ENCODE results near the gene ZNF287. TPM values are rescaled to one million over a fixed set of nuclear protein-coding genes. Genes with fewer than 3 reads are reported as not detected.

The ZNF287 gene
- total and polyA plus RNA-seq, 8 donors = 1.8 to 11.7 (median 4.1) TPM

GRCh38 chr17:16589097-16589969 lies 20.3 kb upstream of the ZNF287 start:
- no peaks in the 10 kb centered on the region for H3K27me3 ChIP-seq
- H3K9me3 ChIP-seq = no peaks in the 10 kb centered on the region
- intact Hi-C loops (cut with DNase I; ENCODE audit: low total_unique reads) = no loop called here
- peak in 5 of 7 experiments; percentile 72 to 99 (median 98) for TF ChIP-seq CTCF (IDR thresholded peaks at IDR 0.05)
- TF ChIP-seq EP300 (IDR thresholded peaks at IDR 0.05) = no peak
- no peak for TF ChIP-seq POLR2A (IDR thresholded peaks at IDR 0.05)
- TF ChIP-seq POLR2AphosphoS5 (IDR thresholded peaks at IDR 0.05) = peak; percentile 56 to 89 (median 83)
- peak overlapping the region; percentile 34 to 83 (median 66) for H3K27ac ChIP-seq
- DNase-seq = peak; percentile 94 to 97
- peak overlapping the region; percentile 47 to 71 (median 61) for H3K4me3 ChIP-seq
- WGBS, 5 donors = 5 to 7% (median 5%) methylated on average over 34 to 53 of the region's 53 CpGs
- H3K36me3 ChIP-seq = no peaks in the 10 kb centered on the region
- peaks cover 0 to 16% (median 12%) of the 10 kb centered on the region in 4 donors for H3K4me1 ChIP-seq

- DNase-seq = peak in 1 of 2 donors; percentile 14
- no peaks in the 10 kb centered on the region for H3K36me3 ChIP-seq
- no peak overlapping the region for H3K4me3 ChIP-seq
- TF ChIP-seq CTCF (IDR thresholded peaks at IDR 0.05) (no peak), POLR2AphosphoS5 (IDR thresholded peaks at IDR 0.05) (no peak), POLR2A (IDR thresholded peaks at IDR 0.05) (no peak), EP300 (IDR thresholded peaks at IDR 0.05) (no peak)
- no peaks in the 10 kb centered on the region for H3K27me3 ChIP-seq
- H3K27ac ChIP-seq = peak overlapping the region in 1 of 5 donors; percentile 8
- peaks cover 0 to 25% (median 18%) of the 10 kb centered on the region in 4 donors for H3K4me1 ChIP-seq
- intact Hi-C loops (cut with DNase I; ENCODE audit: low total_unique reads) = no loop called here
- 36 to 49% (median 43%) methylated on average over 4 of the region's 4 CpGs for WGBS, 5 donors
- no peaks in the 10 kb centered on the region for H3K9me3 ChIP-seq
These were observed 16.8 kb upstream of the ZNF287 start for GRCh38 chr17:16585796-16586195.

- 12 to 13% (median 12%) methylated on average over 37 to 39 of the region's 39 CpGs for WGBS, 5 donors
- Histone ChIP-seq H3K27me3 (no peaks in the 10 kb centered on the region), H3K9me3 (no peaks in the 10 kb centered on the region), H3K27ac (peak overlapping the region in 1 of 5 donors; percentile 44), H3K36me3 (no peaks in the 10 kb centered on the region), H3K4me3 (peak overlapping the region; percentile 31 to 47 (median 38)), H3K4me1 (peaks cover 0 to 22% (median 17%) of the 10 kb centered on the region in 4 donors)
- TF ChIP-seq CTCF (IDR thresholded peaks at IDR 0.05) = peak in 5 of 7 experiments; percentile 67 to 90 (median 84)
- peak in 2 of 3 donors; percentile 80 to 89 for TF ChIP-seq POLR2AphosphoS5 (IDR thresholded peaks at IDR 0.05)
- no peak for TF ChIP-seq POLR2A (IDR thresholded peaks at IDR 0.05)
- DNase-seq = peak; percentile 94 to 97
- intact Hi-C loops (cut with DNase I; ENCODE audit: low total_unique reads) = no loop called here
These were observed 15.4 kb upstream of the ZNF287 start for GRCh38 chr17:16584273-16584995.

- Histone ChIP-seq H3K27me3 (no peaks in the 10 kb centered on the region), H3K9me3 (no peaks in the 10 kb centered on the region), H3K4me1 (peaks cover 0 to 17% (median 13%) of the 10 kb centered on the region in 4 donors), H3K36me3 (no peaks in the 10 kb centered on the region), H3K27ac (peak overlapping the region in 1 of 5 donors; percentile 44), H3K4me3 (peak overlapping the region in 3 of 4 donors; percentile 31 to 47 (median 38))
- no peak for TF ChIP-seq CTCF (IDR thresholded peaks at IDR 0.05)
- TF ChIP-seq POLR2A (IDR thresholded peaks at IDR 0.05) = no peak
- no peak for TF ChIP-seq POLR2AphosphoS5 (IDR thresholded peaks at IDR 0.05)
- no peak for TF ChIP-seq EP300 (IDR thresholded peaks at IDR 0.05)
- intact Hi-C loops (cut with DNase I; ENCODE audit: low total_unique reads) = no loop called here
- no peak for DNase-seq
- WGBS, 5 donors = 42 to 51% (median 47%) methylated on average over 7 of the region's 7 CpGs
These were observed 14.8 kb upstream of the ZNF287 start for GRCh38 chr17:16583781-16584180.
